PC-9 (cell line): ENCODE results near the gene TLCD3B.

ENCODE experiments used
- EZH2 ChIP-seq: fragments of 200-600 bp; sonication (generic); IDR thresholded peaks from 2 replicates; pipeline ENCODE4 v1.8.0; 2017; ENCODE audit warnings: antibody characterized with exemption, low read depth
- TF ChIP-seq, protein P1 (sequence below): fragments of 200-600 bp; sonication (generic); conservative IDR thresholded peaks from 2 replicates; pipeline ENCODE4 v1.6.1; 2017; ENCODE audit warnings: mixed run types, antibody characterized with exemption, mild to moderate bottlenecking, moderate library complexity

DNA sequence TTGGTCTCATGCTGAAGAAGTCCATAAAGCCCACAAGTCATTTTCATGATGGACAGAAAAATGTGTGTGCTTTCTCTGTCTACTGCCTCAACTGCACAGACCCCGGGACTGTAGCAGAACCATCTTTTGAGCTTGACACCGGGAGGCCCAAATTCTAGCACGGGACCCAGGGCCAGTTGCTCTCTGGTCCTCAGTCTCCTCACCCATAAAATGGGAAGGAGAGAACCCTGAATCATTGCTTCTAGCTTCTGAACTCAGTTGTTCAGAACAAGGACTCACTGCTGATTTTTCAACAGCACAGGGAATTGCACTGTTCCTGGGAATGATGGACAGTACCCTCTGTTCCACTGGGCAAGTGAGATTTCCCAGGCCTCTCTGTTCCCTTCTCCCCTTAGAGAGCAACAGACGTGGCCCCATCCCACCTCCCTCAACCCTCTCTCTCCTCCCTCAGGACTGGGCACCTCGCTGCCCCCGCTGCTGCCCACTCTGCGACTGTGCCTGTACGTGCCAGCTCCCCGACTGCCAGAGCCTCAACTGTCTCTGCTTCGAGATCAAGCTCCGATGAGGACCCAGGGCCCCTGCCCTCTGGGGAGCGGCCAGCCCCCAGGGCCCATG is 32.3 kb upstream of the TLCD3B start:
- TF ChIP-seq EZH2 = no peak
- TF ChIP-seq, protein P1, sequence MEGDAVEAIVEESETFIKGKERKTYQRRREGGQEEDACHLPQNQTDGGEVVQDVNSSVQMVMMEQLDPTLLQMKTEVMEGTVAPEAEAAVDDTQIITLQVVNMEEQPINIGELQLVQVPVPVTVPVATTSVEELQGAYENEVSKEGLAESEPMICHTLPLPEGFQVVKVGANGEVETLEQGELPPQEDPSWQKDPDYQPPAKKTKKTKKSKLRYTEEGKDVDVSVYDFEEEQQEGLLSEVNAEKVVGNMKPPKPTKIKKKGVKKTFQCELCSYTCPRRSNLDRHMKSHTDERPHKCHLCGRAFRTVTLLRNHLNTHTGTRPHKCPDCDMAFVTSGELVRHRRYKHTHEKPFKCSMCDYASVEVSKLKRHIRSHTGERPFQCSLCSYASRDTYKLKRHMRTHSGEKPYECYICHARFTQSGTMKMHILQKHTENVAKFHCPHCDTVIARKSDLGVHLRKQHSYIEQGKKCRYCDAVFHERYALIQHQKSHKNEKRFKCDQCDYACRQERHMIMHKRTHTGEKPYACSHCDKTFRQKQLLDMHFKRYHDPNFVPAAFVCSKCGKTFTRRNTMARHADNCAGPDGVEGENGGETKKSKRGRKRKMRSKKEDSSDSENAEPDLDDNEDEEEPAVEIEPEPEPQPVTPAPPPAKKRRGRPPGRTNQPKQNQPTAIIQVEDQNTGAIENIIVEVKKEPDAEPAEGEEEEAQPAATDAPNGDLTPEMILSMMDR = no peak
